DOHH2 (cell line): ENCODE measurements around the gene LRRC59.

Experiments used
- H3F3A ChIP-seq: fragments of 200-600 bp; sonication (generic), shearing (Covaris generic); 2 replicates; pipeline ENCODE4 v1.6.0; 2016; ENCODE audit warnings: antibody characterized with exemption, mild to moderate bottlenecking; ENCODE audit not compliant: control insufficient read depth, insufficient read depth
- H3K27ac ChIP-seq: fragments of 200-600 bp; sonication (generic); 2 replicates; pipeline ENCODE4 v1.5.1; 2014; ENCODE audit warnings: low read depth, mild to moderate bottlenecking, low read length, moderate library complexity
- H3K27me3 ChIP-seq: fragments of 200-600 bp; sonication (generic); 2 replicates; pipeline ENCODE4 v1.6.1; 2014; ENCODE audit warnings: mild to moderate bottlenecking, low read length, mixed read lengths; ENCODE audit not compliant: control insufficient read depth
- H3K36me3 ChIP-seq: fragments of 200-600 bp; sonication (generic); 2 replicates; pipeline ENCODE4 v1.6.1; 2014; ENCODE audit warnings: mild to moderate bottlenecking, low read length, moderate library complexity, mixed read lengths; ENCODE audit not compliant: control insufficient read depth
- H3K4me1 ChIP-seq: fragments of 200-600 bp; sonication (generic); 2 replicates; pipeline ENCODE4 v1.6.1; 2014; ENCODE audit warnings: mild to moderate bottlenecking, low read length, mixed read lengths; ENCODE audit not compliant: control insufficient read depth
- H3K4me2 ChIP-seq: fragments of 200-600 bp; sonication (generic); 2 replicates; pipeline ENCODE4 v1.6.0; 2014; ENCODE audit warnings: mild to moderate bottlenecking, low read length, moderate library complexity
- H3K4me3 ChIP-seq: fragments of 200-600 bp; sonication (generic); 2 replicates; pipeline ENCODE4 v1.5.1; 2014; ENCODE audit warnings: mild to moderate bottlenecking, low read length, mixed read lengths
- H3K79me2 ChIP-seq: fragments of 200-600 bp; sonication (generic); 2 replicates; pipeline ENCODE4 v1.6.1; 2014; ENCODE audit warnings: mild to moderate bottlenecking, low read length, mixed read lengths; ENCODE audit not compliant: control insufficient read depth
- H3K9me2 ChIP-seq: fragments of 200-600 bp; sonication (generic); replicated peaks from 2 replicates; pipeline ENCODE4 v1.6.1; 2014; ENCODE audit warnings: mild to moderate bottlenecking, low read length, mixed read lengths; ENCODE audit not compliant: control insufficient read depth
- H3K9me3 ChIP-seq: fragments of 200-600 bp; sonication (generic); 2 replicates; pipeline ENCODE4 v1.6.1; 2014; ENCODE audit warnings: antibody characterized with exemption, low read length, mixed read lengths; ENCODE audit not compliant: control insufficient read depth, insufficient read depth
- H4K20me1 ChIP-seq: fragments of 200-600 bp; sonication (generic); 2 replicates; pipeline ENCODE4 v1.6.0; 2014; ENCODE audit warnings: low read depth, mild to moderate bottlenecking, antibody characterized with exemption, low read length, moderate library complexity; ENCODE audit not compliant: control insufficient read depth, insufficient read depth
- CTCF ChIP-seq: fragments of 200-600 bp; sonication (generic); IDR thresholded peaks from one replicate; pipeline ENCODE4 v1.5.1; 2014; ENCODE audit warnings: antibody characterized with exemption, mild to moderate bottlenecking, low read depth, low read length; ENCODE audit not compliant: poor library complexity, severe bottlenecking
- EZH2phosphoT487 ChIP-seq: fragments of 200-600 bp; sonication (generic); IDR thresholded peaks from 2 replicates; pipeline ENCODE4 v1.6.1; 2017; ENCODE audit warnings: borderline replicate concordance, mild to moderate bottlenecking, antibody characterized with exemption, low read length, moderate library complexity, mixed read lengths

Gene LRRC59

GRCh38 chr17:50365165-50365564 lies 32.2 kb downstream of the LRRC59 start:
- H3K4me1 ChIP-seq = no peaks in the 10 kb centered on the region
- H3K9me2 ChIP-seq = no peaks in the 10 kb centered on the region
- no peaks in the 10 kb centered on the region for H3K9me3 ChIP-seq
- no peak overlapping the region for H3K4me2 ChIP-seq
- peaks cover 56% of the 10 kb centered on the region for H3K36me3 ChIP-seq
- no peaks in the 10 kb centered on the region for H3K79me2 ChIP-seq
- H3F3A ChIP-seq = peaks cover 4% of the 10 kb centered on the region
- H3K27me3 ChIP-seq = no peaks in the 10 kb centered on the region
- H3K27ac ChIP-seq = no peak overlapping the region
- no peaks in the 10 kb centered on the region for H4K20me1 ChIP-seq
- H3K4me3 ChIP-seq = no peak overlapping the region
- no peak for TF ChIP-seq EZH2phosphoT487
- no peak for TF ChIP-seq CTCF

GRCh38 chr17:50364715-50365114 lies 32.6 kb downstream of the LRRC59 start:
- no peaks in the 10 kb centered on the region for H4K20me1 ChIP-seq
- no peaks in the 10 kb centered on the region for H3K4me1 ChIP-seq
- no peaks in the 10 kb centered on the region for H3K79me2 ChIP-seq
- H3K27ac ChIP-seq = no peak overlapping the region
- peaks cover 51% of the 10 kb centered on the region for H3K36me3 ChIP-seq
- no peaks in the 10 kb centered on the region for H3K9me3 ChIP-seq
- H3K9me2 ChIP-seq = no peaks in the 10 kb centered on the region
- no peaks in the 10 kb centered on the region for H3K27me3 ChIP-seq
- H3K4me2 ChIP-seq = no peak overlapping the region
- peaks cover 4% of the 10 kb centered on the region for H3F3A ChIP-seq
- H3K4me3 ChIP-seq = no peak overlapping the region
- TF ChIP-seq CTCF (no peak), EZH2phosphoT487 (no peak)

- Histone ChIP-seq H3F3A (peaks cover 4% of the 10 kb centered on the region), H3K36me3 (peaks cover 51% of the 10 kb centered on the region), H3K4me2 (no peak overlapping the region), H3K4me3 (no peak overlapping the region), H4K20me1 (no peaks in the 10 kb centered on the region), H3K27me3 (no peaks in the 10 kb centered on the region), H3K9me3 (no peaks in the 10 kb centered on the region), H3K79me2 (no peaks in the 10 kb centered on the region), H3K4me1 (no peaks in the 10 kb centered on the region), H3K27ac (no peak overlapping the region), H3K9me2 (no peaks in the 10 kb centered on the region)
- no peak for TF ChIP-seq CTCF
- no peak for TF ChIP-seq EZH2phosphoT487
Observed at GRCh38 chr17:50364061-50364458, 33.3 kb downstream of the LRRC59 start.
